ENCODE results near the gene USP22. TPM values are rescaled to one million over a fixed set of nuclear protein-coding genes. Genes with fewer than 3 reads are reported as not detected.

Gene USP22
- total RNA-seq, 6 experiments from 2014 or later, result 215 to 270 (median 241) TPM

- Mint-ChIP-seq H3K4me1 (ENCODE audit: low read depth) (no peaks in the 10 kb centered on the region), H3K4me3 (0 out of 2 replicates have a peak overlapping the region, but pooled peaks have one; percentile 13), H3K27me3 (ENCODE audit: insufficient read depth) (peaks cover 23% of the 10 kb centered on the region), H3K36me3 (ENCODE audit: low read depth) (no peaks in the 10 kb centered on the region), H3K27ac (no peak overlapping the region), H3K9me3 (peaks cover 8% of the 10 kb centered on the region; the same call in 1 of the 2 replicates)
- DNase-seq, result no peak
- TF ChIP-seq, protein P1, sequence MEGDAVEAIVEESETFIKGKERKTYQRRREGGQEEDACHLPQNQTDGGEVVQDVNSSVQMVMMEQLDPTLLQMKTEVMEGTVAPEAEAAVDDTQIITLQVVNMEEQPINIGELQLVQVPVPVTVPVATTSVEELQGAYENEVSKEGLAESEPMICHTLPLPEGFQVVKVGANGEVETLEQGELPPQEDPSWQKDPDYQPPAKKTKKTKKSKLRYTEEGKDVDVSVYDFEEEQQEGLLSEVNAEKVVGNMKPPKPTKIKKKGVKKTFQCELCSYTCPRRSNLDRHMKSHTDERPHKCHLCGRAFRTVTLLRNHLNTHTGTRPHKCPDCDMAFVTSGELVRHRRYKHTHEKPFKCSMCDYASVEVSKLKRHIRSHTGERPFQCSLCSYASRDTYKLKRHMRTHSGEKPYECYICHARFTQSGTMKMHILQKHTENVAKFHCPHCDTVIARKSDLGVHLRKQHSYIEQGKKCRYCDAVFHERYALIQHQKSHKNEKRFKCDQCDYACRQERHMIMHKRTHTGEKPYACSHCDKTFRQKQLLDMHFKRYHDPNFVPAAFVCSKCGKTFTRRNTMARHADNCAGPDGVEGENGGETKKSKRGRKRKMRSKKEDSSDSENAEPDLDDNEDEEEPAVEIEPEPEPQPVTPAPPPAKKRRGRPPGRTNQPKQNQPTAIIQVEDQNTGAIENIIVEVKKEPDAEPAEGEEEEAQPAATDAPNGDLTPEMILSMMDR (IDR thresholded peaks at IDR 0.05), result no peak
Observed at GRCh38 chr17:21082001-21082436, 39.2 kb upstream of the USP22 start.

GRCh38 chr17:21079196-21079595 lies 36.4 kb upstream of the USP22 start:
- Mint-ChIP-seq H3K9me3 (no peaks in the 10 kb centered on the region), H3K36me3 (ENCODE audit: low read depth) (no peaks in the 10 kb centered on the region), H3K4me3 (no peak overlapping the region), H3K27me3 (ENCODE audit: insufficient read depth) (peaks cover 19% of the 10 kb centered on the region), H3K27ac (no peak overlapping the region), H3K4me1 (ENCODE audit: low read depth) (peaks cover 16% of the 10 kb centered on the region)
- TF ChIP-seq, protein P1 (IDR thresholded peaks at IDR 0.05), result no peak
- no peak for DNase-seq

DNA sequence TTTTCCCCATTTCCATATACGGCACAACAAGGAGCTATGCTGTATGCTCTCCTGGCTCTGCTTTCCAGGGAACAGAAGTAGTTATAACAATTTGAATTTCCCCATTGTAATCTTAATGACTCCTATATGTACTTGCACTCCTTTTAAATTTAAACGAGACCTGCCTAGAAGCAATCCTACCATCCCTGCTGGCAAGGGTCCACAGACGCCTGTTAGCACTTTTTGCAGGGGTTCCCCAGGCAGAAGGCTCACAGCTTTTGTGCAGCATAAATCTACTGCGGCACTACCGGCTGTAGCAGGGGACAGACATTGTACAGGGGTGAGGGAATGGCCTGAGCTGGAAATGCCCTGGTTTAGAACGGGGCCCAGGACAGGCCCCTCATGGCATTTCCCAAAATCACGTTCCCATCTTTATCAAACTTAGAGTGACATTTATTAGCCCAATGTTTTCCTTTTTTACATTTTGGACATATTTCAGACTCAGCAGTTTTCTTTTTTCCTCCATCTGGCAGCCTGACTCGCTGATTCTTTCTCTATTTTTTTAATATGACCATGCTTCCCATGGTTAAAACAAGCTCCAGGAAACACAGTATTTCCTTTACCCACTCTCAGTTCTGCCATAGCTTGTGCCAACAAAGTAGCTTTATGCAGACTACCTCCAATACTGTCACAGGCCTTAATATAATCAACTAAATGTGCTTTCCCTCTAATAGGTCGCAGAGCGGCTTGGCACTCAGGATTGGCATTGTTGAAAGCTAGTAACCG lies 35.4 kb upstream of the USP22 start:
- Mint-ChIP-seq H3K4me1 (ENCODE audit: low read depth) (peaks cover 16% of the 10 kb centered on the region), H3K36me3 (ENCODE audit: low read depth) (no peaks in the 10 kb centered on the region), H3K9me3 (no peaks in the 10 kb centered on the region), H3K27ac (no peak overlapping the region), H3K4me3 (no peak overlapping the region), H3K27me3 (ENCODE audit: insufficient read depth) (peaks cover 15% of the 10 kb centered on the region)
- TF ChIP-seq, protein P1 (IDR thresholded peaks at IDR 0.05), result no peak
- no peak for DNase-seq

GRCh38 chr17:21077281-21077680 lies 34.5 kb upstream of the USP22 start:
- no peak for DNase-seq
- Mint-ChIP-seq H3K4me3 (no peak overlapping the region), H3K4me1 (ENCODE audit: low read depth) (peaks cover 16% of the 10 kb centered on the region), H3K9me3 (no peaks in the 10 kb centered on the region), H3K27ac (no peak overlapping the region), H3K27me3 (ENCODE audit: insufficient read depth) (peaks cover 16% of the 10 kb centered on the region), H3K36me3 (ENCODE audit: low read depth) (no peaks in the 10 kb centered on the region)
- TF ChIP-seq, protein P1 (IDR thresholded peaks at IDR 0.05), result no peak

- peaks cover 16% of the 10 kb centered on the region for H3K4me1 Mint-ChIP-seq (ENCODE audit: low read depth)
- no peaks in the 10 kb centered on the region for H3K9me3 Mint-ChIP-seq
- peaks cover 16% of the 10 kb centered on the region for H3K27me3 Mint-ChIP-seq (ENCODE audit: insufficient read depth)
- no peak for DNase-seq
- TF ChIP-seq, protein P1 (IDR thresholded peaks at IDR 0.05), result no peak
- H3K4me3 Mint-ChIP-seq, result no peak overlapping the region
- H3K27ac Mint-ChIP-seq, result no peak overlapping the region
- H3K36me3 Mint-ChIP-seq (ENCODE audit: low read depth), result no peaks in the 10 kb centered on the region
Observed at GRCh38 chr17:21076242-21076641, 33.4 kb upstream of the USP22 start.
